ENCODE measurements around the gene MED22.

DNA sequence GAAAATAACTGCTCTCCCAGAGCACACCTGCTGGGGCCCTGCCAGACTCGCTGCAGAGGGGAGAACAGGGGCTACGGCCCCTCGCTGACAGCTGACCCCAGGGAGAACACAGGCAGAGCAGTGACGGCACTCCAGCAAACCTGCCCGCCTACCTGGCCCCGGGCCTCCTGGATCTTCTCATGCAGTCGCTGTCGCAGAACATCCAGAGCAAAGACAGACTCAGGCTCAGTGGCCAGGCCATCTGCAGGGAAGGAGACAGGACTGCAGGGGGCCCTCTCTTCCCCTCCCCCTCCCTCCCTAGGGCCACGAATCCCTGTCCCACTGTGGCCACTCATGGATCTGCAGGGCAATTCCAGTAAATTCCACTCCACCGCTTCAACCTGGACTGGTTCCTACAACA lies 14.4 kb downstream of the MED22 start:
- TF ChIP-seq POLR2A (IDR thresholded peaks at IDR 0.05; ENCODE audit: low read depth, low read length): no peak
- TF ChIP-seq POLR2AphosphoS5 (IDR thresholded peaks at IDR 0.05; ENCODE audit: low read depth, low read length): no peak
- TF ChIP-seq TAF1 (IDR thresholded peaks at IDR 0.05; ENCODE audit: low read depth, low read length): no peak

All from GM12891 (cell line).